ENCODE measurements around the gene PCDHGC5.

DNA sequence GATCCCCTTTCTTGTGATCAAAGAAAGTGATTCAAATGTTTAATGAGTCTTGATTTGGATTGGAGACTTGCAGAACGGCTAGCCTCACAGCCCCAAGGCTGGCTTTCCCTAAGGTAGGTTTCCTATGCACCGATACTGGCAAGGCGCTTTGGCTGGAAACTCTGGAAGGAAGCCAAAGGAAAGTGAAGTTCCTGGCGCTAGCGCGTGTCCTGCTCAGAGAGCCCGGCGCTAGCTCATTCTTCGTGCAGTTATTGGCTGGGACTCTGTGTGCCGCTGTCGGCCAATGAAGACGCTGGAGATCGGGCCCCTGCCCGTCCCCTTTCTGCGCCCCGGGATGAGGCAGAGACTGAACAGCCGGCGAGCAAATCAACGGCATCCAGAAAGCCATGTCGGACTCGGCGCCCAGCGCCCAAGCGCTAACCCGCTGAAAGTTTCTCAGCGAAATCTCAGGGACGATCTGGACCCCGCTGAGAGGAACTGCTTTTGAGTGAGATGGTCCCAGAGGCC lies 13.2 kb upstream of the PCDHGC5 start, which contains the start of gene PCDHGC3:
- TF ChIP-seq, protein P1, sequence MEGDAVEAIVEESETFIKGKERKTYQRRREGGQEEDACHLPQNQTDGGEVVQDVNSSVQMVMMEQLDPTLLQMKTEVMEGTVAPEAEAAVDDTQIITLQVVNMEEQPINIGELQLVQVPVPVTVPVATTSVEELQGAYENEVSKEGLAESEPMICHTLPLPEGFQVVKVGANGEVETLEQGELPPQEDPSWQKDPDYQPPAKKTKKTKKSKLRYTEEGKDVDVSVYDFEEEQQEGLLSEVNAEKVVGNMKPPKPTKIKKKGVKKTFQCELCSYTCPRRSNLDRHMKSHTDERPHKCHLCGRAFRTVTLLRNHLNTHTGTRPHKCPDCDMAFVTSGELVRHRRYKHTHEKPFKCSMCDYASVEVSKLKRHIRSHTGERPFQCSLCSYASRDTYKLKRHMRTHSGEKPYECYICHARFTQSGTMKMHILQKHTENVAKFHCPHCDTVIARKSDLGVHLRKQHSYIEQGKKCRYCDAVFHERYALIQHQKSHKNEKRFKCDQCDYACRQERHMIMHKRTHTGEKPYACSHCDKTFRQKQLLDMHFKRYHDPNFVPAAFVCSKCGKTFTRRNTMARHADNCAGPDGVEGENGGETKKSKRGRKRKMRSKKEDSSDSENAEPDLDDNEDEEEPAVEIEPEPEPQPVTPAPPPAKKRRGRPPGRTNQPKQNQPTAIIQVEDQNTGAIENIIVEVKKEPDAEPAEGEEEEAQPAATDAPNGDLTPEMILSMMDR (IDR thresholded peaks at IDR 0.05): no peak
- no peak for TF ChIP-seq EZH2 (IDR thresholded peaks at IDR 0.05; ENCODE audit: borderline replicate concordance, insufficient read depth, low read depth, low read length, poor library complexity, severe bottlenecking)
